Measurements from ENCODE around the gene ASRGL1. TPM values are rescaled to one million over a fixed set of nuclear protein-coding genes. Genes with fewer than 3 reads are reported as not detected.

The ASRGL1 gene
- total RNA-seq, 1 donor from 2014 or later, result 10.1 TPM

- intact Hi-C loops (cut with micrococcal nuclease), result no loop called here
These were observed 55.3 kb downstream of the ASRGL1 start for GRCh38 chr11:62392506-62392905.

- intact Hi-C loops (cut with micrococcal nuclease), result loop anchor here (1.0 kb wide), 1 partner anchor 13 kb away; no protein-coding TSS in a partner anchor
These were observed 55.9 kb downstream of the ASRGL1 start for GRCh38 chr11:62393061-62393611.

DNA sequence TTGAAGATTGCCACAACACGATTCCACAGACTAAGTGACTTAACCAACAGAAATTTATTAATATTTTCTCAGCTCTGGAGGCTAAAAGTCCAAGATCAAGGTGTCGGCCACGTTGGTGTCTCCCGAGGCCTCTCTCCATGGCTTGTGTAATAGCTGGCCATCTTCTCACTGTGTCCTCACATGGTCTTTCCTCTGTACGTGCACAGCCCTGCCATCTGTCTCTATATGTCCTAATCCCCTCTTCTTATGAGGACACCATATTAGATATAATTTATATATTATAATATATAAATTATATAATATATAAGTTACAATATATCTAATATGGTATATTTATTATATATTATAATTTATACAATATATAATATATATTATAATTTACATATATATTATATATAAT, 56.5 kb downstream of the ASRGL1 start:
- intact Hi-C loops (cut with micrococcal nuclease), result loop anchor here (1.0 to 2.0 kb wide), 2 partner anchors 13 to 469 kb away; no protein-coding TSS in a partner anchor

- intact Hi-C loops (cut with micrococcal nuclease), result loop anchor here (1.0 to 2.0 kb wide), 5 partner anchors 29 to 468 kb away; partner anchors contain the start of gene EEF1G
These were observed 57.7 kb downstream of the ASRGL1 start for GRCh38 chr11:62394825-62395538.

- intact Hi-C loops (cut with micrococcal nuclease), result loop anchor here (1.0 to 2.0 kb wide), 5 partner anchors 28 to 467 kb away; partner anchors contain the start of gene EEF1G
These were observed 58.8 kb downstream of the ASRGL1 start for GRCh38 chr11:62395885-62396551.

- intact Hi-C loops (cut with micrococcal nuclease), result no loop called here
These were observed 61.1 kb downstream of the ASRGL1 start for GRCh38 chr11:62398011-62398994.

GRCh38 chr11:62399172-62399877, 62.1 kb downstream of the ASRGL1 start:
- intact Hi-C loops (cut with micrococcal nuclease), result no loop called here

DNA sequence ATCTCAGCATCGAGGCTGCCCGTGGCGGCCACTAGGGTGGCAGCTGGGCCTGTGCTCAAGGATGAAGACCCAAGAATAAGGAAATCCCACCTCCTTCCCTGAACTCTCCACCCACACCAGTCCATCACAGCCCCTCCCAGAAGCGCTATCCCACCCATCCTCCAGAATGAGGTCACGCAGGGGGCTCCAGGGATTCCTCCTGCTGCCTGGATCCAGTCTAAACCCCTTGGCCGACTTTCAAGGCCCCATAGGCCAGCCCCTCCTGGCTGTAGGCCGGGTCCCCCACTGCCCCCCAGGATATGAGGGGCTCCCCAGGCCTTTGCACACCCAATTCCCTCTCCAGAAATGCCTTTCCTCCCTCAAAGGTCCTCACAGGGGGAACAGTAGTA, 62.6 kb downstream of the ASRGL1 start:
- intact Hi-C loops (cut with micrococcal nuclease), result no loop called here

DNA sequence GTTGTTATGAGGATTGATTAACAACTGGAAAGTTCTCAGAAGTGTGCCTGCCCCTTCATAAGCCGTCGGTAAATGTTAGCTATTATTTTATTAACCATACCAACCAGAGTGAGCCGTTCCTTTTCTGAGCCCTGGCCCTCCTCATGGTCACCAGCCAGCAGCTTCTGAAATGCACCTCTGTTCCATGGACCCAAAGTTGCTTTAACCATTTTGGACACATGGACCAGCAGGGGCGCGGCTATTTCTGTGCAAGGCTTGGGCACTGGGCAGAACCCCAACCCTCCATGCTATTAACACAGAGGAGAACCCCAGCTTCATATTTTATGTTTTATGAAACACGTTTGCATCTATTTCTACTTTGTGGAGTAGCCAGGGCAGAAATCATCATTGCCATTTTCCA, 63.0 kb downstream of the ASRGL1 start:
- intact Hi-C loops (cut with micrococcal nuclease), result no loop called here

- intact Hi-C loops (cut with micrococcal nuclease), result no loop called here
These were observed 63.5 kb downstream of the ASRGL1 start for GRCh38 chr11:62400760-62401159.

DNA sequence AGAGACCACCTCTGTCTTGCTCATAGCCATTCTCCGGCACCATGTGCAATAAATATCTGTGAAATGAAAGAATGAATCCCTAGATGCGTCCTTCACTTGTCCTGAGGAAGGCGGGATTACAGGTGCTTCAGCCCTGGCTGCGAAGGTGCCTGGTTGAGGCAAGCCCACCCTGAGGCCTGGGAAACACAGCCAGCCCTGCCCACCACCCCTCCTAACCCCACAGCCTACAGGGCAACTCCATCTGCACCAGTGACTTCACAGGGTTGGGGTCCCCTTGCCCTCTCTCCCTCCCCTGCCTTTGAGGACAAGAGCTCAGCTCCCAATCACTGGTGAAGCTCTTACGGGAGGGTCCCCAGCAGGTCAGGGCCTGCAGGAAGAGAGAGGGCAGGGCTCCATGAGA, 64.1 kb downstream of the ASRGL1 start:
- intact Hi-C loops (cut with micrococcal nuclease), result no loop called here

- intact Hi-C loops (cut with micrococcal nuclease), result no loop called here
These were observed 64.6 kb downstream of the ASRGL1 start for GRCh38 chr11:62401811-62402210.

DNA sequence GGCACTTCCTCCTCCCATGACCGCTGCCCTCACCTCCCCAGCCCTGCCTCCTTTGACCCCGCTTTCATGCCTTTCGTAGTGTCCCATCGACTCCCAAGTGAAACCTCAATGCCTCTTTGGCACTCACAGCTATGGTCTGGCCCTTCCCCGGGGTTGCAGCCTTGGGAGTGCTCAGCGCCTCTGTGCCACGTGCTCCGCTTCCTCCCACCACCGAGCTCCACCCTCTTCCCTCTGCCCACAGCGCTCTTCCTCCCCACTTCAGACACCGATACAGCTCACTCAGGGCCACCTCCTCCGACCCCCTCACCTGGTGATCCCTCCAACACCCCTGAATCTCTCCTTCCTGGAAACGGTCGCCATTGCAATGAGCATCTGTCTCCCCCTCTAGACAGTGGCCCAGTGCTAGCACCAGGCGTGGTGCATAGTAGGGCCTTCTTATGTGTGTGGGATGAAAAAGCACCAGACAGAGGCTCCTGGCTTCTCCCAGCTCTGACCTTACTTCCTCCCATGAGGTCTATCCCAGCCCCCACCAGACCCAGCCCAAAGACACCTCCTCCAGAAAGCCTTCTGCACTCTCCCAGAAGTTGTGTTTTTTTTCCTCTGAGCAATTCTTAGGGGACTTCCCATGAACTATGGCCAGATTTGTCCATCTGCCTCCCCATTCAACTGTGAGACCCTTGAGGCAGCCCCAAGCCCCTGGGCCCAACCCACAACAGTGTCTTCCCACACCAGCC, 65.1 kb downstream of the ASRGL1 start:
- intact Hi-C loops (cut with micrococcal nuclease), result no loop called here

- intact Hi-C loops (cut with micrococcal nuclease), result no loop called here
These were observed 65.9 kb downstream of the ASRGL1 start for GRCh38 chr11:62402960-62403730.

DNA sequence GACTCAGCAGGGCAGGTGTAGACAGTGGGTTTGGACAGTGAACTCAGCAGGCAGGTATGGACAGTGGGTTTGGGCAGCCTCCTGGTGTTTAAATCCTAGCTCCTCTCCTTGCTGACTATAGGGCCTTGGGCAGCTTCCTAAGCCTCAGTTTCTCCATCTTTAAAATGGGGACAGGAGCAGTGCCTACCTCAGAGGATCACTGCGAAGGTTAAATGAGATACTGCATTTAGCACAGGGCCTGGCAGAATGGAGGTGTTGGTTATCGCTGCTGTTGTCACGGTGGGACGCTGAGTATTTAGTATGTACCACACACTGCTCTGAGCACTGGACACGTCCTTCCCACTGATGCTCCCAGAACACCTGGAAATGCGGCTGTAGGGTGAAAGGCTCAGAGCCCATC, 67.2 kb downstream of the ASRGL1 start:
- intact Hi-C loops (cut with micrococcal nuclease), result no loop called here

- intact Hi-C loops (cut with micrococcal nuclease), result no loop called here
These were observed 67.7 kb downstream of the ASRGL1 start for GRCh38 chr11:62404901-62405300.

- intact Hi-C loops (cut with micrococcal nuclease), result no loop called here
These were observed 68.8 kb downstream of the ASRGL1 start for GRCh38 chr11:62406034-62406433.

GRCh38 chr11:62409831-62410230, 72.6 kb downstream of the ASRGL1 start:
- intact Hi-C loops (cut with micrococcal nuclease), result no loop called here

DNA sequence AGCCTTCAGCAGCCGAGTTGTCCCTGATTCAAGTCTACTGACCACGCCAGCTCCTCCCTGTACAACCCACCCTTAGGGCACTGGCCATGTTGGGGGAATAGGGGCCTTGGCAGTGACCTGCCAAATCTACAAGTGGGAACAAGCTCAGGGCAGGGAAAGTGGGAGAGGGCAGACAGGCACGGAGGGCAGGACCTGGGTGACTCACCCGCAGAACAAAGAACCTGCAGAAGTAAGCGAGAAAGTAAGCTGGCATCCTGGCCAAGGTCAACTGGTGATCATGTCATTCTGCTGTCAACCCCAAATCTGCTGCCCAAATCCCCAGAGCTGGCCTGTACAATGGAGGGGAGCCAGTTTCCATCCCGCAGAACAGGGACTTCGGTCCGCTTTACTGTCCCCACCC, 73.7 kb downstream of the ASRGL1 start:
- intact Hi-C loops (cut with micrococcal nuclease), result no loop called here
